ENCODE measurements around the gene ADSL.

DNA sequence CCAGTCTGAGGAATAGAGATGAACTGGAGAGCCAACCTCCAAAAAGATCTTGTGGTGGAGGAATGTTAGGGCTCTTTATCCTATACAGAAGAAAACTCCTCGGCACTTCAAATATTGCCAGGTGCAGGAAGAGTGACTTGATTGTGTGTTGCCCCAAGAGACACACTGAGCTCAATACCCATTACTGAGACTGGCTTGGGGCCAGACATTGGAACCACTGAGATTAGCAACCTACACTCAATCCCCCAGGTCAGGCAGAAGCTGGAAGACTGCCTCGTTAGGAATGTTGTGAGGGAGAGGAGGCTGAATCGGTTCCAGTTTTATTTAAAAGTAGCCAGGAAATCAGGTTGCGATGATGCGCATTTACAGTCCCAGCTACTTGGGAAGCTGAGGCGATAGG lies 21.7 kb downstream of the ADSL start:
- TF ChIP-seq, protein P1, sequence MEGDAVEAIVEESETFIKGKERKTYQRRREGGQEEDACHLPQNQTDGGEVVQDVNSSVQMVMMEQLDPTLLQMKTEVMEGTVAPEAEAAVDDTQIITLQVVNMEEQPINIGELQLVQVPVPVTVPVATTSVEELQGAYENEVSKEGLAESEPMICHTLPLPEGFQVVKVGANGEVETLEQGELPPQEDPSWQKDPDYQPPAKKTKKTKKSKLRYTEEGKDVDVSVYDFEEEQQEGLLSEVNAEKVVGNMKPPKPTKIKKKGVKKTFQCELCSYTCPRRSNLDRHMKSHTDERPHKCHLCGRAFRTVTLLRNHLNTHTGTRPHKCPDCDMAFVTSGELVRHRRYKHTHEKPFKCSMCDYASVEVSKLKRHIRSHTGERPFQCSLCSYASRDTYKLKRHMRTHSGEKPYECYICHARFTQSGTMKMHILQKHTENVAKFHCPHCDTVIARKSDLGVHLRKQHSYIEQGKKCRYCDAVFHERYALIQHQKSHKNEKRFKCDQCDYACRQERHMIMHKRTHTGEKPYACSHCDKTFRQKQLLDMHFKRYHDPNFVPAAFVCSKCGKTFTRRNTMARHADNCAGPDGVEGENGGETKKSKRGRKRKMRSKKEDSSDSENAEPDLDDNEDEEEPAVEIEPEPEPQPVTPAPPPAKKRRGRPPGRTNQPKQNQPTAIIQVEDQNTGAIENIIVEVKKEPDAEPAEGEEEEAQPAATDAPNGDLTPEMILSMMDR (IDR thresholded peaks at IDR 0.05): no peak
- no peak for TF ChIP-seq POLR2A (IDR thresholded peaks at IDR 0.05)
